H1 (cell line): ENCODE data around the gene SRP9. TPM values are rescaled to one million over a fixed set of nuclear protein-coding genes. Genes with fewer than 3 reads are reported as not detected.

Experiments used
- CTCF ChIA-PET: fragments of 300-600 bp; sonication (Branson Sonifier 250); formaldehyde crosslinking; loops from one replicate; lab custom pipeline; 2021; ENCODE audit not compliant: partially characterized antibody; lab: Charles Lee
- POLR2A ChIA-PET: fragments of 300-600 bp; sonication (Branson Sonifier 250); formaldehyde crosslinking; loops from one replicate; lab custom pipeline; 2021; ENCODE audit warnings: inconsistent platforms; ENCODE audit not compliant: partially characterized antibody; lab: Charles Lee
- DNase-seq, 2 experiments: peaks; one replicate each; pipeline versions ENCODE4 v3.0.0 to v3.0.0-alpha.2; 2010 to 2022; ENCODE audit warnings: low spot score in 2 of 2, low read depth in 1 of 2, mixed read lengths in 1 of 2
- FAIRE-seq: peaks from 2 replicates; lab custom pipeline; 2011; peaks lifted over from hg19 to GRCh38; lab: Jason Lieb, UNC
- H2AFZ ChIP-seq: 2 replicates; pipeline ENCODE4 v1.8.1; 2012; ENCODE audit warnings: low read length, inconsistent platforms
- H2AK5ac ChIP-seq: 2 replicates; pipeline ENCODE4 v1.6.1; 2013; ENCODE audit warnings: low read depth, low read length
- H2BK120ac ChIP-seq: replicated peaks from 2 replicates; pipeline ENCODE3; 2013; ENCODE audit warnings: low read depth, low read length, inconsistent platforms
- H2BK12ac ChIP-seq: 2 replicates; pipeline ENCODE4 v1.6.1; 2013; ENCODE audit warnings: low read depth, low read length
- H2BK15ac ChIP-seq: 2 replicates; pipeline ENCODE4 v1.6.1; 2013; ENCODE audit warnings: low read length
- H2BK20ac ChIP-seq: 2 replicates; pipeline ENCODE4 v1.6.1; 2013; ENCODE audit warnings: low read length
- H2BK5ac ChIP-seq: 2 replicates; pipeline ENCODE4 v1.6.1; 2013; ENCODE audit warnings: low read depth, low read length
- H3K14ac ChIP-seq: 2 replicates; pipeline ENCODE4 v1.6.1; 2013; ENCODE audit warnings: inconsistent platforms; ENCODE audit not compliant: insufficient read length
- H3K18ac ChIP-seq: 2 replicates; pipeline ENCODE4 v1.6.1; 2013; ENCODE audit warnings: low read length; ENCODE audit errors: extremely low read depth
- H3K23ac ChIP-seq: 2 replicates; pipeline ENCODE4 v1.6.1; 2013; ENCODE audit warnings: inconsistent platforms; ENCODE audit not compliant: insufficient read length
- H3K23me2 ChIP-seq: 2 replicates; pipeline ENCODE4 v1.6.1; 2013; ENCODE audit warnings: low read depth, low read length
- H3K27ac ChIP-seq: 2 replicates; pipeline ENCODE4 v1.6.1; 2011; ENCODE audit warnings: low read depth, low read length, inconsistent platforms
- H3K27me3 ChIP-seq, 4 experiments: replicated peaks in 1 of 4; 1 replicate in 1 of 4; 2 replicates in 3 of 4; pipeline versions ENCODE4 v1.6.1 to v1.8.1; 2011 to 2013; ENCODE audit warnings: low read length in 3 of 4, mild to moderate bottlenecking in 3 of 4, inconsistent platforms in 2 of 4, mixed read lengths in 2 of 4, moderate library complexity in 1 of 4; ENCODE audit not compliant: control insufficient read depth in 3 of 4, insufficient read depth in 3 of 4; ENCODE audit errors: extremely low read depth in 1 of 4
- H3K36me3 ChIP-seq, 4 experiments: 2 replicates each; pipeline versions ENCODE4 v1.6.1 to v1.8.1; 2011 to 2013; ENCODE audit warnings: mild to moderate bottlenecking in 4 of 4, low read length in 3 of 4, moderate library complexity in 2 of 4, control low read depth in 1 of 4, inconsistent platforms in 1 of 4; ENCODE audit not compliant: insufficient read depth in 4 of 4, control insufficient read depth in 2 of 4
- H3K4ac ChIP-seq: replicated peaks from 2 replicates; pipeline ENCODE3; 2013; ENCODE audit warnings: low read length, low read depth, mixed read lengths, inconsistent platforms; ENCODE audit not compliant: insufficient read length
- H3K4me1 ChIP-seq, 4 experiments: replicated peaks in 1 of 4; 1 replicate in 1 of 4; 2 replicates in 3 of 4; pipeline versions ENCODE4 v1.6.1 to v1.8.1; 2011 to 2013; ENCODE audit warnings: low read length in 3 of 4, inconsistent platforms in 2 of 4, mixed read lengths in 1 of 4; ENCODE audit not compliant: insufficient read depth in 4 of 4, control insufficient read depth in 3 of 4
- H3K4me2 ChIP-seq, 2 experiments: 2 replicates each; pipeline versions ENCODE4 v1.6.1 to v1.8.1; 2011 to 2013; ENCODE audit warnings: low read depth in 2 of 2, low read length in 2 of 2, control low read depth in 1 of 2, inconsistent platforms in 1 of 2, mild to moderate bottlenecking in 1 of 2; ENCODE audit not compliant: insufficient read depth in 1 of 2
- H3K4me3 ChIP-seq, 4 experiments: fragments of 200-600, 300-600 bp in 1 of 4; sonication (generic), shearing (Covaris generic), sonication (Bioruptor Twin) in 1 of 4; 2 replicates each; pipeline versions ENCODE4 v1.5.1 to v1.8.1; 2011 to 2016; ENCODE audit warnings: low read length in 4 of 4, low read depth in 3 of 4, control low read depth in 2 of 4, inconsistent platforms in 2 of 4, mild to moderate bottlenecking in 2 of 4, mixed read lengths in 1 of 4, moderate library complexity in 1 of 4; ENCODE audit not compliant: insufficient read depth in 2 of 4; ENCODE audit errors: extremely low read depth in 1 of 4
- H3K56ac ChIP-seq: replicated peaks from 2 replicates; pipeline ENCODE3; 2013; ENCODE audit warnings: low read depth, mild to moderate bottlenecking, mixed read lengths, low read length, inconsistent platforms; ENCODE audit not compliant: insufficient read length
- H3K79me1 ChIP-seq: 2 replicates; pipeline ENCODE4 v1.6.1; 2013; ENCODE audit warnings: low read depth, low read length, control low read depth
- H3K79me2 ChIP-seq, 2 experiments: 2 replicates each; pipeline versions ENCODE4 v1.6.1 to v1.8.1; 2012 to 2013; ENCODE audit warnings: low read length in 2 of 2, mild to moderate bottlenecking in 2 of 2, inconsistent platforms in 1 of 2; ENCODE audit not compliant: insufficient read depth in 2 of 2, control insufficient read depth in 1 of 2
- H3K9ac ChIP-seq, 4 experiments: replicated peaks in 1 of 4; 1 replicate in 1 of 4; 2 replicates in 3 of 4; pipeline versions ENCODE4 v1.6.1 to v1.8.1; 2011 to 2013; ENCODE audit warnings: low read depth in 3 of 4, low read length in 3 of 4, control low read depth in 2 of 4, mild to moderate bottlenecking in 2 of 4, moderate library complexity in 2 of 4, inconsistent platforms in 1 of 4; ENCODE audit errors: extremely low read depth in 1 of 4
- H3K9me3 ChIP-seq, 2 experiments: 2 replicates each; pipeline versions ENCODE4 v1.6.1 to v1.8.1; 2012 to 2013; ENCODE audit warnings: mild to moderate bottlenecking in 2 of 2, moderate library complexity in 2 of 2, control low read depth in 1 of 2, inconsistent platforms in 1 of 2, low read depth in 1 of 2, low read length in 1 of 2, mixed read lengths in 1 of 2; ENCODE audit not compliant: insufficient read depth in 2 of 2
- H4K20me1 ChIP-seq, 2 experiments: replicated peaks in 1 of 2; 2 replicates each; pipeline versions ENCODE3 to v1.8.1; 2011 to 2013; ENCODE audit warnings: inconsistent platforms in 2 of 2, low read length in 2 of 2, mild to moderate bottlenecking in 1 of 2; ENCODE audit not compliant: insufficient read depth in 2 of 2, control insufficient read depth in 1 of 2
- H4K5ac ChIP-seq: 2 replicates; pipeline ENCODE4 v1.6.1; 2013; ENCODE audit warnings: low read length, low read depth, mixed read lengths, inconsistent platforms; ENCODE audit not compliant: insufficient read length
- H4K8ac ChIP-seq: 2 replicates; pipeline ENCODE4 v1.8.0; 2013; ENCODE audit warnings: mild to moderate bottlenecking, moderate library complexity, low read length, inconsistent platforms; ENCODE audit not compliant: insufficient read depth; ENCODE audit errors: extremely low read depth
- H4K91ac ChIP-seq: replicated peaks from 2 replicates; pipeline ENCODE3; 2013; ENCODE audit warnings: low read length, mixed read lengths, inconsistent platforms; ENCODE audit not compliant: insufficient read length
- POLR2AphosphoS5 ChIP-seq: IDR thresholded peaks from 2 replicates; pipeline ENCODE4 v1.6.1; 2011; ENCODE audit warnings: low read depth, low read length
- SAP30 ChIP-seq: fragments of 300-600 bp; sonication (generic); IDR thresholded peaks from 2 replicates; pipeline ENCODE4 v1.7.1; 2012; ENCODE audit warnings: low read length, moderate library complexity, mild to moderate bottlenecking, inconsistent platforms; ENCODE audit not compliant: insufficient read depth, insufficient replicate concordance
- whole genome bisulfite sequencing, 2 experiments: shearing (Covaris generic) in 1 of 2; methylation state at CpG; one replicate each; pipeline versions ENCODE4 v1.1.6 to v1.1.7; 2013 to 2015; ENCODE audit warnings: low lambda C conversion rate in 2 of 2, mixed read lengths in 2 of 2, inconsistent platforms in 1 of 2, low coverage in 1 of 2, missing lambda C conversion rate in 1 of 2; ENCODE audit not compliant: insufficient replicate concordance in 2 of 2, insufficient coverage in 1 of 2, insufficient read length in 1 of 2; ENCODE audit errors: extremely low coverage in 1 of 2, missing lambda C conversion rate in 1 of 2; 5-methylcytosine and 5-hydroxymethylcytosine counted together
- polyA plus RNA-seq, 7 experiments: library from polyadenylated mRNA; depleted of rRNA in 3 of 7; stranded (reverse) in 5 of 7; unstranded in 2 of 7; fragments of >200 nt in 5 of 7; fragments of 200-250 nt in 2 of 7; gene quantifications; 1 replicate in 5 of 7; 2 replicates in 1 of 7; 4 replicates in 1 of 7; pipeline versions ENCODE4 v1.2.1 to v1.2.3, GENCODE V29; 2011 to 2013; ENCODE audit warnings: missing spikeins in 2 of 7, mixed read lengths in 2 of 7
- total RNA-seq: library from RNA; stranded (reverse); fragmentation: NEBNext Ultra II Directional; extraction: Animal tissue kit (Norgen Biotek cat#: 25700); gene quantifications from 2 replicates; pipeline ENCODE4 v1.2.1, GENCODE V29; 2021

The SRP9 gene
- total and polyA plus RNA-seq, 2 of the 8 experiments (the other 6 are each of a cell fraction or from before 2014, with no cell fraction given), result 446 to 572 TPM

DNA sequence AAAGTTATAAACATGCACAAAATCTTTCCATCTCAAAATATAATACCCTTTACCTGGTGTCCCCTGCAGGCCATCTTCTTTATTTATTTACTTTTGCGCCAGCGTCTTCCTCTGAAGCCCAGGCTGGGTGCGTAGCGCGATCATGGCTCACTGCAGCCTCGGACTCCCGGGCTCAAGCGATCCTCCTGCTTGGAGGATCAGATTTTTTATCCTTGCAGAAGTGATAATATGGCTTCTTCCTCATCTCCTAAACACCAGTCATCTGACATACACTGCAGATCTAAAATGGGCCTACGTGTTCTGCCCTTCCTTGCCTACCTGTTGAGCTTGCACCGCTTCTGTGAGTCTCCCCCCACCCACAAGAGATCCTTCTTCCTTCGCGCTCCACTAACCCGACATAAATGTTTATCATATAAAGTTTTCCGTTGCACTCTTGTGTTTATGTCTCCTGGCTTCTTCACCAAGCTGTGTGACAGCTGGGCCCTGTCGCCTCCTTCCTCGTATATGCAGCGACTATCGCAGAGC is 506 bp upstream of the SRP9 start:
- Histone ChIP-seq H2BK12ac (0 out of 2 replicates have a peak overlapping the region, but pooled peaks have one; percentile 53), H3K27ac (0 out of 2 replicates have a peak overlapping the region, but pooled peaks have one; percentile 43), H3K18ac (no peak overlapping the region; the same call in 1 of the 2 replicates), H2BK20ac (no peak overlapping the region), H2BK15ac (no peak overlapping the region), H3K4me1 (peaks cover 3 to 5% (median 4%) of the 10 kb centered on the region in 4 experiments; a peak in 6 of 7 replicates), H3K36me3 (peaks cover 0 to 13% (median 4%) of the 10 kb centered on the region in 4 experiments; a peak in 5 of 8 replicates)
- POLR2A ChIA-PET, result interaction anchor here (0.7 to 10.3 kb wide), 46 partner anchors 8 to 316 kb away, joined by 3 to 166 read pairs (median 5); partner anchors contain the start of genes ENAH, EPHX1, LEFTY2 and SDE2
- no peak for TF ChIP-seq POLR2AphosphoS5
- TF ChIP-seq SAP30, result peak; percentile 7
- TF ChIP-seq, all 59 proteins: peak for 1
- WGBS, 2 experiments, result 42% methylated on average over 18 of the region's 18 CpGs; no CpG with 5 or more reads in 1 of the 2 experiments
- Histone ChIP-seq H3K9ac (peak overlapping the region in 2 of 4 experiments; percentile 41 to 100; a peak in 1 of 7 replicates), H3K4ac (no peak overlapping the region), H4K91ac (peak overlapping the region; percentile 15), H4K5ac (no peak overlapping the region), H3K79me2 (peaks cover 26 to 42% of the 10 kb centered on the region in 2 experiments), H3K23me2 (peaks cover 4% of the 10 kb centered on the region), H3K56ac (no peak overlapping the region), H2BK5ac (peak overlapping the region; percentile 63), H3K27me3 (no peaks in the 10 kb centered on the region), H4K20me1 (peaks cover 0 to 6% of the 10 kb centered on the region in 2 experiments), H3K79me1 (no peaks in the 10 kb centered on the region), H3K4me2 (peak overlapping the region; percentile 68 to 78), H3K23ac (no peak overlapping the region), H3K4me3 (peak overlapping the region; percentile 30 to 93 (median 44); a peak in 7 of 8 replicates), H3K9me3 (no peaks in the 10 kb centered on the region), H3K14ac (no peak overlapping the region), H2AFZ (0 out of 2 replicates have a peak overlapping the region, but pooled peaks have one; percentile 31), H4K8ac (no peak overlapping the region), H2BK120ac (no peak overlapping the region), H2AK5ac (no peak overlapping the region)
- FAIRE-seq, result no peak
- DNase-seq, result no peak
- CTCF ChIA-PET, result interaction anchor here (0.6 to 6.1 kb wide), 42 partner anchors 8 to 336 kb away, joined by 3 to 50 read pairs (median 4); partner anchors contain the start of genes EPHX1 and TMEM63A
